Lower lobe of right lung (tissue), 2 donors: ENCODE data around the gene SLC6A16. TPM values are rescaled to one million over a fixed set of nuclear protein-coding genes. Genes with fewer than 3 reads are reported as not detected.
A peak's percentile ranks its signal among the peaks of the same experiment; 100 is the strongest.
"Not testable (repeated sequence)": the region's sequence is repeated elsewhere in the genome, so short reads cannot be mapped to it uniquely, and the experiment has no call there.

ENCODE experiments used
- ATAC-seq, 2 donors: fragments of 200-7000 bp; cut with Tn5 transposase; one replicate each; pipeline ENCODE4 v1.9.1; 2020 to 2022; ENCODE audit warnings: mild to moderate bottlenecking in 2 of 2, moderate library complexity in 2 of 2
- DNase-seq: peaks from one replicate; pipeline ENCODE4 v3.0.0-alpha.2; 2020
- H3K27ac ChIP-seq: fragments of 200-600 bp; one replicate; pipeline ENCODE4 v1.8.0; 2022
- H3K27me3 ChIP-seq: fragments of 200-600 bp; one replicate; pipeline ENCODE4 v1.8.0; 2022; ENCODE audit warnings: low read depth
- H3K36me3 ChIP-seq: fragments of 200-600 bp; one replicate; pipeline ENCODE4 v1.8.0; 2022; ENCODE audit warnings: mild to moderate bottlenecking
- H3K4me1 ChIP-seq: fragments of 200-600 bp; one replicate; pipeline ENCODE4 v1.8.0; 2022
- H3K4me3 ChIP-seq: fragments of 200-600 bp; one replicate; pipeline ENCODE4 v1.8.0; 2022; ENCODE audit warnings: mild to moderate bottlenecking
- H3K9me3 ChIP-seq: fragments of 200-600 bp; one replicate; pipeline ENCODE4 v1.8.0; 2022
- intact Hi-C: fragments of 100-400 bp; cut with DNase I; formaldehyde crosslinking; loops from one replicate; pipeline ENCODE4 v1.11.0; 2022
- total RNA-seq: library from RNA; stranded (reverse); fragmentation: NEBNext Ultra II Directional; extraction: Animal tissue kit (Norgen Biotek cat#: 25700); gene quantifications from one replicate; pipeline ENCODE4 v1.2.1, GENCODE V29; 2021
- TF ChIP-seq, protein P1 (sequence below): fragments of 200-600 bp; IDR thresholded peaks from one replicate; pipeline ENCODE4 v1.8.0; 2022; ENCODE audit warnings: antibody characterized with exemption, mild to moderate bottlenecking
- donor health status: DM: no; HTN: yes; CAD: no; lungs with severe emphysema.

The SLC6A16 gene
- total RNA-seq, 1 donor from 2014 or later: 4.9 TPM

DNA sequence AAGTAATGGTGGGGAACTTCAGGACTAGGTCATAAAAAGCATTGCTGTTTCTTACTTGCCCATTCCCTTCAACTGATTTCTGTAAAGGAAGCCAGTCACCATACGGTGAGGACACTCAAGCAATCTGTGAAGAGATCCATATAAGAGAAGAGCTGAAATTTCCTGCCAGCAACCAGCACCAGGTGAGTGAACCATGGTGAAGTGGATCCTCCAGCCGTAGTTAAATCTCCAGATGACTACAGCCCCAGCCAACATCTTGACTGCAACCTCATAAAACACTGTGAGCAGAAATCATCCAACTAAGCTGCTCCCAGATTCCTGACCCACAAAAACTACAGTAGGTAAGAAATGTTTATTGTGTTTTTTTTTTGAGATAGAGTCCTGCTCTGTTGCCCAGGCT is 3.8 kb upstream of the SLC6A16 start:
- Histone ChIP-seq H3K27me3 (no peaks in the 10 kb centered on the region), H3K27ac (no peak overlapping the region), H3K4me3 (no peak overlapping the region), H3K9me3 (no peaks in the 10 kb centered on the region), H3K36me3 (peaks cover 11% of the 10 kb centered on the region), H3K4me1 (peaks cover 10% of the 10 kb centered on the region)
- TF ChIP-seq, protein P1, sequence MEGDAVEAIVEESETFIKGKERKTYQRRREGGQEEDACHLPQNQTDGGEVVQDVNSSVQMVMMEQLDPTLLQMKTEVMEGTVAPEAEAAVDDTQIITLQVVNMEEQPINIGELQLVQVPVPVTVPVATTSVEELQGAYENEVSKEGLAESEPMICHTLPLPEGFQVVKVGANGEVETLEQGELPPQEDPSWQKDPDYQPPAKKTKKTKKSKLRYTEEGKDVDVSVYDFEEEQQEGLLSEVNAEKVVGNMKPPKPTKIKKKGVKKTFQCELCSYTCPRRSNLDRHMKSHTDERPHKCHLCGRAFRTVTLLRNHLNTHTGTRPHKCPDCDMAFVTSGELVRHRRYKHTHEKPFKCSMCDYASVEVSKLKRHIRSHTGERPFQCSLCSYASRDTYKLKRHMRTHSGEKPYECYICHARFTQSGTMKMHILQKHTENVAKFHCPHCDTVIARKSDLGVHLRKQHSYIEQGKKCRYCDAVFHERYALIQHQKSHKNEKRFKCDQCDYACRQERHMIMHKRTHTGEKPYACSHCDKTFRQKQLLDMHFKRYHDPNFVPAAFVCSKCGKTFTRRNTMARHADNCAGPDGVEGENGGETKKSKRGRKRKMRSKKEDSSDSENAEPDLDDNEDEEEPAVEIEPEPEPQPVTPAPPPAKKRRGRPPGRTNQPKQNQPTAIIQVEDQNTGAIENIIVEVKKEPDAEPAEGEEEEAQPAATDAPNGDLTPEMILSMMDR: no peak
- DNase-seq: no peak
- ATAC-seq: no peak
- intact Hi-C loops: no loop called here

DNA sequence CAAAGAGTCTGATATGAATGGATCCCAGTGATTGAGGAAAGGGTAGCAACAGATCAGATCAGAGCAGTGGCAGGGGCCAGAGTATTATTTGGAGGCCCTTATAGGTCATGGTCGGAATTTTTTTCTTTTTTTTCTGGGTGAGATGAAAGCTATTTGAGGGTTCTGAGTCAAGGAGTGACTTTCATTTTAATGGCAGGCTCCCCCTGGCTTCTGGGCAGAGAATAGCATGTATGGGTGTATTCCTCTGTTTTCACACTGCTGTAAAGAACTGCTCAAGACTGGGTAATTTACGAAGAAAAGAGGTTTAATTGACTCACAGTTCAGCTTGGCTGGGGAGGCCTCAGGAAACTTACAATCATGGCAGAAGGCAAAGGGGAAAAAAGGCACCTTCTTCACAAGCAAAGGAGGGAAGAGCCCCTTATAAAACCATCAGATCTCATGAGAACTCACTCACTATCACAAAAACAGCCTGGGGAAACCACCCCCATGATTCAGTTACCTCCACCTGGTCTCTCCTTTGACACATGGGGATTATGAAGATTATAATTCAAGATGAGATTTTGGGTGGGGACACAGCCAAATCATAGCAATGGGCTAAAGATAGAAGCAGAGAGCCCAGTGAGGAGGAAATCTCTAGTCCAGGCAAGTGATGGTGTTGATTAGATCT is 3.0 kb upstream of the SLC6A16 start:
- peaks cover 11% of the 10 kb centered on the region for H3K36me3 ChIP-seq
- no peaks in the 10 kb centered on the region for H3K27me3 ChIP-seq
- intact Hi-C loops: no loop called here
- H3K27ac ChIP-seq: no peak overlapping the region
- ATAC-seq: peak; percentile 56 to 57
- TF ChIP-seq, protein P1: peak; percentile 68
- peaks cover 4% of the 10 kb centered on the region for H3K4me1 ChIP-seq
- H3K4me3 ChIP-seq: no peak overlapping the region
- H3K9me3 ChIP-seq: no peaks in the 10 kb centered on the region
- no peak for DNase-seq

DNA sequence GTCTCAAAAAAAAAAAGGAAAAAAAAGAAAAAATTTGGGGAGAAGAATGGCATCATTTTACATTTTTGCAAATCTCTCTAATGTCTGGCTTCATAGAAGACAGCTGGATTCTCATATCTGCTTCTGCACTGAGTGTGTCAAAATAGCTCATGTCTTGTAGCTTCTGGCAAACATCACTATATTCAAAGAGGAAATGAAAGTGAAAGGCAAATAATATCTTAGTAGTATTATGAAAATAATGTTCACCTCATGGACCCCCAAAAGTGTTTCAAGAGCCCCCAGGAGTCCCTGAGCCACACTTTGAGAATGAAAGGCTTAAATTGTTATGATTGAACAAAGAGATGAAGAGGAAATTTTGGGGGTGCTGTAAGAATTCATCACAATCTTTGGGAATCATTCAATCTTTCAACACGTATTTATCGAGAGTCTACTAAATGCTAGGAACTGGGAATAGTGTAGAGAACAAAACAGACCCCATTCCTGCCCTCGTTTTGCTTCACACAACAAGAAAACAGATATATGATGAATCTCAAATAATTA is 1.2 kb upstream of the SLC6A16 start:
- DNase-seq: no peak
- no peak overlapping the region for H3K4me3 ChIP-seq
- H3K27ac ChIP-seq: no peak overlapping the region
- no peaks in the 10 kb centered on the region for H3K9me3 ChIP-seq
- intact Hi-C loops: no loop called here
- no peak for ATAC-seq
- peaks cover 4% of the 10 kb centered on the region for H3K4me1 ChIP-seq
- TF ChIP-seq, protein P1: no peak
- H3K27me3 ChIP-seq: no peaks in the 10 kb centered on the region
- peaks cover 11% of the 10 kb centered on the region for H3K36me3 ChIP-seq

DNA sequence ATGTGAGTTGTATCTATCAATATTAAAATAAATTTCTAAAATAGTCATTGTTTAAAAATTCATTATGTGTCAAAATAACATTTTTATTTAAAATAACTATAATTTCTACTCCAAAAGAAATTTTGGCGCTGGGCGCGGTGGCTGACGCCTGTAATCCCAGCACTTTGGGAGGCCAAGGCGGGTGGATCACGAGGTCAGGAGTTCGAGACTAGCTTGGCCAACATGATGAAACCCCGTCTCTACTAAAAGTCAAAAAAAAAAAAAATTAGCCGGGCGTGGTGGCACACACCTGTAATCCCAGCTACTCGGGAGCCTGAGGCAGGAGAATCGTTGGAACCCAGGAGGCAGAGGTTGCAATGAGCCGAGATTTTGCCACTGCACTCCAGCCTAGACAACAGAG is 765 bp upstream of the SLC6A16 start:
- H3K27ac ChIP-seq, H3K27me3 ChIP-seq, H3K4me3 ChIP-seq, intact Hi-C loops, DNase-seq, H3K4me1 ChIP-seq, H3K9me3 ChIP-seq, ATAC-seq: not testable (repeated sequence)
- H3K36me3 ChIP-seq: peaks cover 11% of the 10 kb centered on the region

DNA sequence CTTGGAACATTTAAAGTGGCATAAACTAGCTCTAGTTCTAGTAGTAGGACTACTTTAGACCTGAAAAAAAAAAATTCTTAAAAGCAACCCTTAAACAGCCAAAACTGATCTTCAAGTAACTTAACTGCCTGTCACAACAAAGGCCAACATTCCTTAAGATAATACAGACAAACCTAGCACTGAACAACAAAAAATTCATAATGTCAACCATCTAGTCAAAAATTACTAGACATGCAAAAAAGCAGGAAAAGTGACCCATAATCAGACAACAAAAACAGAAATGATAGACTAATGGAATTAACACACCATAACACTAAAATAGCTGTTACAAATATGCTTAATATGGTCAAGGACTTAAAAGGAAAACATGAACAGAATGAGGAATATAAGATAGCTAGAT is 6.7 kb downstream of the SLC6A16 start:
- DNase-seq (no peak), ATAC-seq (no peak)
- no peaks in the 10 kb centered on the region for H3K27me3 ChIP-seq
- H3K9me3 ChIP-seq: peaks cover 19% of the 10 kb centered on the region
- TF ChIP-seq, protein P1: no peak
- H3K4me3 ChIP-seq: no peak overlapping the region
- no peaks in the 10 kb centered on the region for H3K36me3 ChIP-seq
- intact Hi-C loops: no loop called here
- no peak overlapping the region for H3K27ac ChIP-seq
- no peaks in the 10 kb centered on the region for H3K4me1 ChIP-seq

DNA sequence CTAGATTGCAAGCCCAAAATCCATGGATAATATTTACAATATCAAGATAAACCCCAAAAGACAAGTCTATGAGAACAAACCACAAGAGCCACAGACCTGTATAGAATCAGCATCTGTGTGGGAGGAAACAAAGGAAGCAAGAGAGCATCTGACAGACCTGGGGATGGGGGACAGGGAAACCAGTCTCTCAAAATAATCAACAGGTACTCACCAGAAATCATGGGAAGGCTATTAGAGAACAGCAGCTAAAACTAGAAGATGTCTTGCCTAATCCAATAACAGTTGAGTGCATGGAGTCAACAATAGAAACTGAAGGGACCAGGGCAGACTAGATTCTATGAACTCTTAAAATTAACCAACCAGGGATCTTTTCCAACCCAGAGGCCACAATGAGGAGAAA is 8.7 kb downstream of the SLC6A16 start:
- Histone ChIP-seq H3K27me3 (no peaks in the 10 kb centered on the region), H3K27ac (no peak overlapping the region)
- intact Hi-C loops: no loop called here

More for the DNA sequence above, 8.7 kb downstream of the SLC6A16 start:
- no peak for ATAC-seq
- no peaks in the 10 kb centered on the region for H3K4me1 ChIP-seq
- DNase-seq: no peak
- no peak overlapping the region for H3K4me3 ChIP-seq
- TF ChIP-seq, protein P1: no peak
- peaks cover 19% of the 10 kb centered on the region for H3K9me3 ChIP-seq
- peaks cover under 1% of the 10 kb centered on the region for H3K36me3 ChIP-seq
